ENCODE results near the gene RNF212B. TPM values are rescaled to one million over a fixed set of nuclear protein-coding genes. Genes with fewer than 3 reads are reported as not detected.

Gene RNF212B
- total and polyA plus RNA-seq, 10 of the 15 experiments (the other 5 are each of a cell fraction or from before 2014, with no cell fraction given), result not detected

GRCh38 chr14:23206422-23207145 lies 31.2 kb upstream of the RNF212B start:
- Histone ChIP-seq H3K4me2 (ENCODE audit: control insufficient read depth, insufficient read depth) (no peak overlapping the region), H3K9me3 (replicated peaks; ENCODE audit: control insufficient read depth, insufficient read depth, low read length) (no peaks in the 10 kb centered on the region), H3K36me3 (ENCODE audit: control insufficient read depth in 2 of 2, insufficient read depth in 2 of 2, low read length in 1 of 2) (no peaks in the 10 kb centered on the region), H3K27ac (ENCODE audit: control insufficient read depth, insufficient read depth) (no peak overlapping the region), H3K4me1 (ENCODE audit: control insufficient read depth, insufficient read depth, low read length) (no peaks in the 10 kb centered on the region), H2AFZ (ENCODE audit: control insufficient read depth, low read depth, low read length) (no peak overlapping the region), H3K27me3 (replicated peaks in 1 of 2; ENCODE audit: control insufficient read depth in 2 of 2, insufficient read depth in 2 of 2, low read length in 1 of 2) (no peaks in the 10 kb centered on the region), H3K79me2 (ENCODE audit: control insufficient read depth, insufficient read depth, low read length) (no peaks in the 10 kb centered on the region), H4K20me1 (ENCODE audit: control insufficient read depth, insufficient read depth) (no peaks in the 10 kb centered on the region), H3K9ac (ENCODE audit: control insufficient read depth, insufficient read depth, low read length) (no peak overlapping the region), H3K4me3 (no peak overlapping the region)
- ATAC-seq (no peak), FAIRE-seq (no peak), DNase-seq (ENCODE audit: low read depth, low spot score) (no peak)
- in situ Hi-C loops (cut with MboI), result no loop called here
- BruUV-seq (replicated peaks), result no TSS peak
- WGBS (ENCODE audit: insufficient coverage, insufficient replicate concordance, low lambda C conversion rate, missing lambda C conversion rate), result 71% methylated on average over 3 of the region's 3 CpGs
- intact Hi-C loops (cut with micrococcal nuclease; ENCODE audit: unreplicated experiment), result no loop called here
- ChIA-PET POLR2A (no interaction called here), CTCF (interaction anchor here (1.0 to 2.1 kb wide), 3 partner anchors 19 to 138 kb away, joined by 3 to 7 read pairs (median 5); no protein-coding TSS in a partner anchor), RAD21 (ENCODE audit: unreplicated experiment) (no interaction called here), SMC1A (ENCODE audit: uncharacterized antibody, unreplicated experiment) (interaction anchor here (1.2 kb wide), 1 partner anchor 10 kb away, joined by 3 read pairs; no protein-coding TSS in a partner anchor)
- TF ChIP-seq ZNF384 (IDR thresholded peaks at IDR 0.05; ENCODE audit: borderline replicate concordance, low read depth, low read length), result no peak

- in situ Hi-C loops (cut with MboI), result no loop called here
- CTCF ChIA-PET, result interaction anchor here (1.0 to 2.1 kb wide), 2 partner anchors 87 to 138 kb away, joined by 3 to 7 read pairs; no protein-coding TSS in a partner anchor
- no peaks in the 10 kb centered on the region for H3K27me3 ChIP-seq (replicated peaks in 1 of 2; ENCODE audit: control insufficient read depth in 2 of 2, insufficient read depth in 2 of 2, low read length in 1 of 2)
- no peaks in the 10 kb centered on the region for H4K20me1 ChIP-seq (ENCODE audit: control insufficient read depth, insufficient read depth)
- H3K9me3 ChIP-seq (replicated peaks; ENCODE audit: control insufficient read depth, insufficient read depth, low read length), result no peaks in the 10 kb centered on the region
- intact Hi-C loops (cut with micrococcal nuclease; ENCODE audit: unreplicated experiment), result no loop called here
- ATAC-seq, result no peak
- no peak overlapping the region for H2AFZ ChIP-seq (ENCODE audit: control insufficient read depth, low read depth, low read length)
- FAIRE-seq, result no peak
- no peak overlapping the region for H3K27ac ChIP-seq (ENCODE audit: control insufficient read depth, insufficient read depth)
- DNase-seq (ENCODE audit: low read depth, low spot score), result no peak
- SMC1A ChIA-PET (ENCODE audit: uncharacterized antibody, unreplicated experiment), result no interaction called here
- H3K9ac ChIP-seq (ENCODE audit: control insufficient read depth, insufficient read depth, low read length), result no peak overlapping the region
- H3K79me2 ChIP-seq (ENCODE audit: control insufficient read depth, insufficient read depth, low read length), result no peaks in the 10 kb centered on the region
- H3K4me3 ChIP-seq, result no peak overlapping the region
- H3K4me2 ChIP-seq (ENCODE audit: control insufficient read depth, insufficient read depth), result no peak overlapping the region
- no peaks in the 10 kb centered on the region for H3K36me3 ChIP-seq (ENCODE audit: control insufficient read depth in 2 of 2, insufficient read depth in 2 of 2, low read length in 1 of 2)
- POLR2A ChIA-PET, result no interaction called here
- H3K4me1 ChIP-seq (ENCODE audit: control insufficient read depth, insufficient read depth, low read length), result no peaks in the 10 kb centered on the region
- WGBS (ENCODE audit: insufficient coverage, insufficient replicate concordance, low lambda C conversion rate, missing lambda C conversion rate), result 39% methylated on average over 3 of the region's 3 CpGs
- RAD21 ChIA-PET (ENCODE audit: unreplicated experiment), result no interaction called here
- BruUV-seq (replicated peaks), result no TSS peak
- TF ChIP-seq, protein P1, sequence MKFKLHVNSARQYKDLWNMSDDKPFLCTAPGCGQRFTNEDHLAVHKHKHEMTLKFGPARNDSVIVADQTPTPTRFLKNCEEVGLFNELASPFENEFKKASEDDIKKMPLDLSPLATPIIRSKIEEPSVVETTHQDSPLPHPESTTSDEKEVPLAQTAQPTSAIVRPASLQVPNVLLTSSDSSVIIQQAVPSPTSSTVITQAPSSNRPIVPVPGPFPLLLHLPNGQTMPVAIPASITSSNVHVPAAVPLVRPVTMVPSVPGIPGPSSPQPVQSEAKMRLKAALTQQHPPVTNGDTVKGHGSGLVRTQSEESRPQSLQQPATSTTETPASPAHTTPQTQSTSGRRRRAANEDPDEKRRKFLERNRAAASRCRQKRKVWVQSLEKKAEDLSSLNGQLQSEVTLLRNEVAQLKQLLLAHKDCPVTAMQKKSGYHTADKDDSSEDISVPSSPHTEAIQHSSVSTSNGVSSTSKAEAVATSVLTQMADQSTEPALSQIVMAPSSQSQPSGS (IDR thresholded peaks at IDR 0.05; ENCODE audit: low read length), result no peak
- no peak for TF ChIP-seq POLR2A (IDR thresholded peaks at IDR 0.05; ENCODE audit: low read depth, low read length)
- TF ChIP-seq, protein P2, sequence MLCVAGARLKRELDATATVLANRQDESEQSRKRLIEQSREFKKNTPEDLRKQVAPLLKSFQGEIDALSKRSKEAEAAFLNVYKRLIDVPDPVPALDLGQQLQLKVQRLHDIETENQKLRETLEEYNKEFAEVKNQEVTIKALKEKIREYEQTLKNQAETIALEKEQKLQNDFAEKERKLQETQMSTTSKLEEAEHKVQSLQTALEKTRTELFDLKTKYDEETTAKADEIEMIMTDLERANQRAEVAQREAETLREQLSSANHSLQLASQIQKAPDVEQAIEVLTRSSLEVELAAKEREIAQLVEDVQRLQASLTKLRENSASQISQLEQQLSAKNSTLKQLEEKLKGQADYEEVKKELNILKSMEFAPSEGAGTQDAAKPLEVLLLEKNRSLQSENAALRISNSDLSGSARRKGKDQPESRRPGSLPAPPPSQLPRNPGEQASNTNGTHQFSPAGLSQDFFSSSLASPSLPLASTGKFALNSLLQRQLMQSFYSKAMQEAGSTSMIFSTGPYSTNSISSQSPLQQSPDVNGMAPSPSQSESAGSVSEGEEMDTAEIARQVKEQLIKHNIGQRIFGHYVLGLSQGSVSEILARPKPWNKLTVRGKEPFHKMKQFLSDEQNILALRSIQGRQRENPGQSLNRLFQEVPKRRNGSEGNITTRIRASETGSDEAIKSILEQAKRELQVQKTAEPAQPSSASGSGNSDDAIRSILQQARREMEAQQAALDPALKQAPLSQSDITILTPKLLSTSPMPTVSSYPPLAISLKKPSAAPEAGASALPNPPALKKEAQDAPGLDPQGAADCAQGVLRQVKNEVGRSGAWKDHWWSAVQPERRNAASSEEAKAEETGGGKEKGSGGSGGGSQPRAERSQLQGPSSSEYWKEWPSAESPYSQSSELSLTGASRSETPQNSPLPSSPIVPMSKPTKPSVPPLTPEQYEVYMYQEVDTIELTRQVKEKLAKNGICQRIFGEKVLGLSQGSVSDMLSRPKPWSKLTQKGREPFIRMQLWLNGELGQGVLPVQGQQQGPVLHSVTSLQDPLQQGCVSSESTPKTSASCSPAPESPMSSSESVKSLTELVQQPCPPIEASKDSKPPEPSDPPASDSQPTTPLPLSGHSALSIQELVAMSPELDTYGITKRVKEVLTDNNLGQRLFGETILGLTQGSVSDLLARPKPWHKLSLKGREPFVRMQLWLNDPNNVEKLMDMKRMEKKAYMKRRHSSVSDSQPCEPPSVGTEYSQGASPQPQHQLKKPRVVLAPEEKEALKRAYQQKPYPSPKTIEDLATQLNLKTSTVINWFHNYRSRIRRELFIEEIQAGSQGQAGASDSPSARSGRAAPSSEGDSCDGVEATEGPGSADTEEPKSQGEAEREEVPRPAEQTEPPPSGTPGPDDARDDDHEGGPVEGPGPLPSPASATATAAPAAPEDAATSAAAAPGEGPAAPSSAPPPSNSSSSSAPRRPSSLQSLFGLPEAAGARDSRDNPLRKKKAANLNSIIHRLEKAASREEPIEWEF (IDR thresholded peaks at IDR 0.05; ENCODE audit: insufficient replicate concordance, low read depth, low read length), result no peak
- TF ChIP-seq NBN (IDR thresholded peaks at IDR 0.05), result no peak
- TF ChIP-seq BACH1 (IDR thresholded peaks at IDR 0.05; ENCODE audit: borderline replicate concordance), result no peak
- TF ChIP-seq FOS (IDR thresholded peaks at IDR 0.05; ENCODE audit: borderline replicate concordance, extremely low read depth, insufficient read length), result no peak
- TF ChIP-seq EZH2 (IDR thresholded peaks at IDR 0.05; ENCODE audit: borderline replicate concordance, control insufficient read depth, low read depth, low read length), result no peak
- TF ChIP-seq SUPT20H (IDR thresholded peaks at IDR 0.05; ENCODE audit: borderline replicate concordance, control insufficient read depth, low read depth, low read length), result no peak
- no peak for TF ChIP-seq SREBF1 (IDR thresholded peaks at IDR 0.05; ENCODE audit: low read length)
- TF ChIP-seq MEF2A (IDR thresholded peaks at IDR 0.05; ENCODE audit: insufficient read depth, low read depth, low read length), result no peak
Observed at GRCh38 chr14:23207146-23207540, 30.6 kb upstream of the RNF212B start.

Measured in GM12878 (cell line).